ENCODE measurements around the gene SENP6. TPM values are rescaled to one million over a fixed set of nuclear protein-coding genes. Genes with fewer than 3 reads are reported as not detected.
"Not testable (repeated sequence)": the region's sequence is repeated elsewhere in the genome, so short reads cannot be mapped to it uniquely, and the experiment has no call there.

SENP6 gene
- total RNA-seq, 4 donors from 2014 or later: 79.9 to 218 (median 91.5) TPM

- no peaks in the 10 kb centered on the region for H3K4me1 ChIP-seq
- TF ChIP-seq, protein P1, sequence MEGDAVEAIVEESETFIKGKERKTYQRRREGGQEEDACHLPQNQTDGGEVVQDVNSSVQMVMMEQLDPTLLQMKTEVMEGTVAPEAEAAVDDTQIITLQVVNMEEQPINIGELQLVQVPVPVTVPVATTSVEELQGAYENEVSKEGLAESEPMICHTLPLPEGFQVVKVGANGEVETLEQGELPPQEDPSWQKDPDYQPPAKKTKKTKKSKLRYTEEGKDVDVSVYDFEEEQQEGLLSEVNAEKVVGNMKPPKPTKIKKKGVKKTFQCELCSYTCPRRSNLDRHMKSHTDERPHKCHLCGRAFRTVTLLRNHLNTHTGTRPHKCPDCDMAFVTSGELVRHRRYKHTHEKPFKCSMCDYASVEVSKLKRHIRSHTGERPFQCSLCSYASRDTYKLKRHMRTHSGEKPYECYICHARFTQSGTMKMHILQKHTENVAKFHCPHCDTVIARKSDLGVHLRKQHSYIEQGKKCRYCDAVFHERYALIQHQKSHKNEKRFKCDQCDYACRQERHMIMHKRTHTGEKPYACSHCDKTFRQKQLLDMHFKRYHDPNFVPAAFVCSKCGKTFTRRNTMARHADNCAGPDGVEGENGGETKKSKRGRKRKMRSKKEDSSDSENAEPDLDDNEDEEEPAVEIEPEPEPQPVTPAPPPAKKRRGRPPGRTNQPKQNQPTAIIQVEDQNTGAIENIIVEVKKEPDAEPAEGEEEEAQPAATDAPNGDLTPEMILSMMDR (IDR thresholded peaks at IDR 0.05): no peak
- TF ChIP-seq POLR2A (IDR thresholded peaks at IDR 0.05): no peak
Observed at GRCh38 chr6:75568100-75568499, 33.6 kb upstream of the SENP6 start.

DNA sequence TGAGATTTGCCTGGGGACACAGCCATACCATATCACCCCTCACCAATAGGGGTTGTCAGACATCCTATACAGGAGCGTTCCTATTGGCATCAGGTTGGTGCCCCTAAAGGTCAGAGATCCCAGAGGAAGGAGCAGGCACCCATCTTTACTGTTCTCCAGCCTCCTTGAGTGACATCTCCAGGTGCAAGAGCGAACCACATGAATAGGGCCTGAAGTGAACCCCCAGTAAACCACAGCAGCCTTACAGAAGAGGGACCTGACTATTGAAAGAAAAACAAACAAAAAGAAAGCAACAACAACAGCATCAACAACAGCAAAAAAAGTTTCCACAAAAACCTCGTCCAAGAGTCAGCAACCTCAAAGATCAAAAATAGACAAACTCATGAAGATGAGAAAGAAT, 32.7 kb upstream of the SENP6 start:
- H3K4me3 ChIP-seq: no peak overlapping the region
- no peak for DNase-seq
- TF ChIP-seq, protein P1 (IDR thresholded peaks at IDR 0.05): no peak
- TF ChIP-seq POLR2A (IDR thresholded peaks at IDR 0.05): no peak
- H3K4me1 ChIP-seq: no peaks in the 10 kb centered on the region
- no peak overlapping the region for H3K27ac ChIP-seq
- no peaks in the 10 kb centered on the region for H3K36me3 ChIP-seq
- no peaks in the 10 kb centered on the region for H3K27me3 ChIP-seq
- H3K9me3 ChIP-seq: peaks cover 0 to 11% (median 4%) of the 10 kb centered on the region in 4 donors

More at GRCh38 chr6:75568100-75568499, 33.6 kb upstream of the SENP6 start:
- Histone ChIP-seq H3K27ac (no peak overlapping the region), H3K9me3 (peaks cover 0 to 11% (median 4%) of the 10 kb centered on the region in 4 donors), H3K4me3 (no peak overlapping the region), H3K36me3 (no peaks in the 10 kb centered on the region), H3K27me3 (no peaks in the 10 kb centered on the region)
- DNase-seq: no peak

DNA sequence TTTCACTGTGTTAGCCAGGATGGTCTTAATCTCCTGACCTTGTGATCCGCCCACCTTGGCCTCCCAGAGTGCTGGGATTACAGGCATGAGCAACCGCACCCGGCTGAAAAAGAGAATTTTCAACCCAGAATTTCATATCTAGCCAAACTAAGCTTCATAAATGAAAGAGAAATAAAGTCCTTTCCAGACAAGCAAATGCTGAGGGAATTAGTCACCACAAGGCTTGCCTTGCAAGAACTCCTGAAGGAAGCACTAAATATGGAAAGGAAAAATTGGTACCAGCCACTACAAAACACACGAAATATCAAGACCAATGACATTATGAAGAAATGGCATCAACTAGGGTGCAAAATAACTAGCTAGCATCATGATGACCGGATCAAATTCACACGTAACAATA, 31.0 kb upstream of the SENP6 start:
- not testable (repeated sequence) for H3K27me3 ChIP-seq, DNase-seq, H3K27ac ChIP-seq, H3K36me3 ChIP-seq, H3K4me1 ChIP-seq, H3K4me3 ChIP-seq
- peaks cover 0 to 11% (median 4%) of the 10 kb centered on the region in 4 donors for H3K9me3 ChIP-seq

- DNase-seq: no peak
- no peaks in the 10 kb centered on the region for H3K27me3 ChIP-seq
- TF ChIP-seq POLR2A (IDR thresholded peaks at IDR 0.05): no peak
- TF ChIP-seq, protein P1 (IDR thresholded peaks at IDR 0.05): no peak
- no peaks in the 10 kb centered on the region for H3K4me1 ChIP-seq
- no peaks in the 10 kb centered on the region for H3K9me3 ChIP-seq
- no peaks in the 10 kb centered on the region for H3K36me3 ChIP-seq
- H3K4me3 ChIP-seq: no peak overlapping the region
- no peak overlapping the region for H3K27ac ChIP-seq
Observed at GRCh38 chr6:75572072-75572471, 29.6 kb upstream of the SENP6 start.

GRCh38 chr6:75579951-75580350, 21.7 kb upstream of the SENP6 start:
- Histone ChIP-seq H3K4me1 (no peaks in the 10 kb centered on the region), H3K4me3 (no peak overlapping the region), H3K36me3 (no peaks in the 10 kb centered on the region), H3K27me3 (no peaks in the 10 kb centered on the region), H3K27ac (no peak overlapping the region), H3K9me3 (no peaks in the 10 kb centered on the region)
- no peak for DNase-seq
- TF ChIP-seq POLR2A (IDR thresholded peaks at IDR 0.05): no peak
- TF ChIP-seq, protein P1 (IDR thresholded peaks at IDR 0.05): no peak

DNA sequence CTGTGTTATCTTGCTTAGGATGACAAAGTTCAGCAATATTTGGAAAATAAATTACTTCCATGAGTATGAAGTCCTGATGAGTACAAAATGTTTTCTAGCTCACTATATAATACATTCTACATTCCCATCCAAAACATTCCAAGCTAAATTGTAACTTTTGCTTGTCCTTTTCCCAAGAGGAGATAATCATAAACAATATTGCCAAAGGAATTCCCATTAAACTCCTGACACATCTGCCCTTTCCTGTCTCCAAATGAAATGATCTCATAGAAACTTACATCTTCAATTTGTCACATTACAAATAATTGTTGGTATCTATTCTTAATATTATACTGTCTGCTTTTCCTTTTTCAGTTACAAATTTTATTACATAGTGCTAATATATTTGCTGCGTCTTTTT, 20.4 kb upstream of the SENP6 start:
- Histone ChIP-seq H3K9me3 (no peaks in the 10 kb centered on the region), H3K4me1 (no peaks in the 10 kb centered on the region), H3K4me3 (no peak overlapping the region), H3K27me3 (no peaks in the 10 kb centered on the region), H3K27ac (no peak overlapping the region), H3K36me3 (no peaks in the 10 kb centered on the region)
- no peak for DNase-seq
- TF ChIP-seq, protein P1 (IDR thresholded peaks at IDR 0.05): no peak
- no peak for TF ChIP-seq POLR2A (IDR thresholded peaks at IDR 0.05)

DNA sequence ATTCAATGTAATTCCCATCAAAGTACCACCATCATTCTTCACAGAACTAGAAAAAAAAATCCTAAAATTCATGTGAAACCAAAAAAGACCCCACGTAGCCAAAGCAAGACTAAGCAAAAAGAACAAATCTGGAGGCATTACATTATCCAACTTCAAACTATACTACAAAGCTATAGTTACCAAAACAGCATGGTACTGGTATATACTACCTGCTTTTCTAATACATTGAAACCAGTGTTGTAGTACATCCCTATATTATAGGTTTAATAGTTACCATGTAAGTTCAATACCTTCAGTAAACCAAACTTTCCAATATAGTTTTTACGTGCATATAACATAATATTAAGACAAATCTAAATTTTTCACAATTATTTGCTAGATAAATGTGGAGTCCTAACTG, 17.1 kb upstream of the SENP6 start:
- not testable (repeated sequence) for H3K27ac ChIP-seq, H3K27me3 ChIP-seq, DNase-seq, H3K36me3 ChIP-seq, H3K4me1 ChIP-seq, H3K9me3 ChIP-seq, H3K4me3 ChIP-seq
